HFF-Myc (cell line): ENCODE data around the gene SLC43A3.

Experiments used
- DNase-seq: peaks from one replicate; pipeline ENCODE4 v3.0.0-alpha.2; 2011; ENCODE audit warnings: low read depth; ENCODE audit errors: extremely low read depth
- H3K4me3 ChIP-seq: replicated peaks from 2 replicates; pipeline ENCODE4 v1.5.1; 2011; ENCODE audit warnings: low read depth, mild to moderate bottlenecking, control low read depth, low read length
- TF ChIP-seq, protein P1 (sequence below): IDR thresholded peaks from 2 replicates; pipeline ENCODE4 v1.5.1; 2012; ENCODE audit warnings: mild to moderate bottlenecking, low read depth, low read length, control low read depth; ENCODE audit errors: missing control alignments

Gene SLC43A3

GRCh38 chr11:57424137-57424791 lies 2.7 kb downstream of the SLC43A3 start:
- DNase-seq: no peak
- TF ChIP-seq, protein P1, sequence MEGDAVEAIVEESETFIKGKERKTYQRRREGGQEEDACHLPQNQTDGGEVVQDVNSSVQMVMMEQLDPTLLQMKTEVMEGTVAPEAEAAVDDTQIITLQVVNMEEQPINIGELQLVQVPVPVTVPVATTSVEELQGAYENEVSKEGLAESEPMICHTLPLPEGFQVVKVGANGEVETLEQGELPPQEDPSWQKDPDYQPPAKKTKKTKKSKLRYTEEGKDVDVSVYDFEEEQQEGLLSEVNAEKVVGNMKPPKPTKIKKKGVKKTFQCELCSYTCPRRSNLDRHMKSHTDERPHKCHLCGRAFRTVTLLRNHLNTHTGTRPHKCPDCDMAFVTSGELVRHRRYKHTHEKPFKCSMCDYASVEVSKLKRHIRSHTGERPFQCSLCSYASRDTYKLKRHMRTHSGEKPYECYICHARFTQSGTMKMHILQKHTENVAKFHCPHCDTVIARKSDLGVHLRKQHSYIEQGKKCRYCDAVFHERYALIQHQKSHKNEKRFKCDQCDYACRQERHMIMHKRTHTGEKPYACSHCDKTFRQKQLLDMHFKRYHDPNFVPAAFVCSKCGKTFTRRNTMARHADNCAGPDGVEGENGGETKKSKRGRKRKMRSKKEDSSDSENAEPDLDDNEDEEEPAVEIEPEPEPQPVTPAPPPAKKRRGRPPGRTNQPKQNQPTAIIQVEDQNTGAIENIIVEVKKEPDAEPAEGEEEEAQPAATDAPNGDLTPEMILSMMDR: no peak
- H3K4me3 ChIP-seq: peak overlapping the region; percentile 66

- TF ChIP-seq, protein P1: no peak
- DNase-seq: no peak
- no peak overlapping the region for H3K4me3 ChIP-seq
These were observed 4.3 kb downstream of the SLC43A3 start for GRCh38 chr11:57422669-57423068.

DNA sequence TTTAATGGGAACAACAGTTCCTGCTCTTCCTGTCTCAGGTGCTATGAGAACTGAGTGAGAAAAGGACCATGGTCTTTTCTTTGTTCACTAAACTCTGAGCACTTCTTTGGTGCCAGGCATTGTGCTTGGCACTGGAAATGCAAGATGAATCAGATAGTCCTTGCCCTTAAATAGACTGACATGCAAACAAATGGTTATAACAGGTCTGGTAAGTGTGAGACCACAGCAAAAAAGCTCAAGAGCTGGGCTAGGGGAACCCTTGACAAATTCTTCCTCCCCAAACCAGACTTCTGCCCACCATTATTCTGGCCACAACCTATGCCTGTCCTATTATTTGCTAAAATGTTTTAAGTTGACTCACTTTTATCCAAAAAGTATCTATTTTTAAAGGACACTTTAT lies 5.1 kb downstream of the SLC43A3 start:
- no peak overlapping the region for H3K4me3 ChIP-seq
- TF ChIP-seq, protein P1: no peak
- no peak for DNase-seq

- H3K4me3 ChIP-seq: no peak overlapping the region
- no peak for DNase-seq
- TF ChIP-seq, protein P1: no peak
These were observed 5.9 kb downstream of the SLC43A3 start for GRCh38 chr11:57421066-57421465.

DNA sequence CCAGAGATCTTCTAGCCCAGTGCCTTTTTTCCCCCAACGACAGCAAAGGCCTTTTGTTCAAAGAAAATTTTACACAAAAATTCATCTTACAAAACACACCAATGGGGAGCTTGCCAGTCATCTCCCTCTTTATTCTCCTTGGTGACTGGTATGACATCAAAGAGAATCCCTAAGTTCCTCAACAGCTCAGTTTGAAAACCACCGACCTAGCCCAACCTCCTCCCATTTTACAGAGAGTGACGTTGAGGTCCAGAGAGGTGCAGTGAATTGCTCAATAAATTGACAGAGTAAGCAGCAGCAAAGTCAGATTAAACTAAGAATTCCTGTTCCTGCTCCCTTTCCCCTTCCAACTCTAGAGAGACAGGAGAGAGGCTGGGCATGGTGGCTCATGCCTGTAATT lies 7.8 kb downstream of the SLC43A3 start:
- no peak overlapping the region for H3K4me3 ChIP-seq
- no peak for DNase-seq
- TF ChIP-seq, protein P1: no peak

DNA sequence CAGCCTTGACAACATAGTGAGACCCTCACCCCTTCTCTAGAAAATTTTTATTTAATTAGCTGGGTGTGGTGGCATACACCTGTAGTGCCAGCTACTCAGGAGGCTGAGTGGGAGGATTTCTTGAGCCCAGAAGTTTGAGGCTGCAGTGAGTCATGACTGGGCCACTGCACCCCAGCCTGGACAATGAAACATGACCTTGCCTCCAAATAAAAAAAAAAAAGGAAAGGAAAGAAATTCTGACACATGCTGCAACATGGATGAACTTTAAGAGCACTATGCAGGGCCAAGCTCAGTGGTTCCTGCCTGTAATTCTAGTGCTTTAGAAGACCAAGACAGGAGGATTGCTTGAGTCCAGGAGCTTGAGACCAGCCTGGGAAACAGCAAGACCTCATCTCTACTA lies 8.8 kb downstream of the SLC43A3 start:
- TF ChIP-seq, protein P1: no peak
- H3K4me3 ChIP-seq: no peak overlapping the region
- DNase-seq: no peak

- TF ChIP-seq, protein P1: no peak
- no peak for DNase-seq
- H3K4me3 ChIP-seq: no peak overlapping the region
These were observed 9.9 kb downstream of the SLC43A3 start for GRCh38 chr11:57417056-57417455.
